ENCODE measurements around the gene GRWD1. TPM values are rescaled to one million over a fixed set of nuclear protein-coding genes. Genes with fewer than 3 reads are reported as not detected.

Gene GRWD1
- 28.2 and 38.0 TPM in 2 replicates for total RNA-seq (2014; rRNA removed; shearing (Covaris generic))

DNA sequence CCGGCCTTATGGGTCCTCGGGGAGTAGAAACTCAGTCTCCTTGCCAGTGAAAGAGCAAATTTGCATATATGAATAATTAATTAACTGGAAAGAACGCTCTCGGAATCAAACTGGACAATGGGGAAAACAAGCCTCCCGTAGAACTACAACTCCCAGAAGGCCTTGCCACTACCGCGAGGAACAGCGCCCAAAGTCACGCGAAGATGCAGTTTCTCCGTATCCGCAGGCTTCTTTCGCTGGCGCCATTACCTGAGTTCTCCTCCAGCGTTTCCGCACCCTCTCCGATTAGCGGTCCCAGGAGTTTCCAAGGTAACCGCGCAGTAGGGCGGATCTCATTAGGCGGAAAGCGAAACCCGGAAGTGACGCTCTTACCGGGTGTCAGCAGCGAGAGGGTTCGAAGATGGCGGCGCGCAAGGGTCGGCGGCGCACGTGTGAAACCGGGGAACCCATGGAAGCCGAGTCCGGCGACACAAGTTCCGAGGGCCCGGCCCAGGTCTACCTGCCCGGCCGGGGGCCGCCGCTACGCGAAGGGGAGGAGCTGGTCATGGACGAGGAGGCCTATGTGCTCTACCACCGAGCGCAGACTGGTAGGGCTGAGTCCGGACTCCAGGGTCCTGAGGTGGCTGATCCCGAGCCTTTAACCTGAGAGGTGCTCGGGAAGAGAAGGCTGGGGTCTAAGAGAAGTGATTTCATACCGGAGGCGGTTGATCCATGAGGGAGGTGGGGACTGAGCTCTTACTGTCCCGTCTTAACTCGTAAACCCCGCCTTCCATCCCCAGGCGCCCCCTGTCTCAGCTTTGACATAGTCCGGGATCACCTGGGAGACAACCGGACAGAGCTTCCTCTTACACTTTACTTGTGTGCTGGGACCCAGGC, at the start of gene GRWD1:
Gene GRWD1, plus strand, starts transcription at position 378 of the 876 bp plus-strand sequence. Its CDS starts 23 bp downstream, at position 401.
- DNase-seq (ENCODE audit: low read depth) = peak; percentile 95

DNA sequence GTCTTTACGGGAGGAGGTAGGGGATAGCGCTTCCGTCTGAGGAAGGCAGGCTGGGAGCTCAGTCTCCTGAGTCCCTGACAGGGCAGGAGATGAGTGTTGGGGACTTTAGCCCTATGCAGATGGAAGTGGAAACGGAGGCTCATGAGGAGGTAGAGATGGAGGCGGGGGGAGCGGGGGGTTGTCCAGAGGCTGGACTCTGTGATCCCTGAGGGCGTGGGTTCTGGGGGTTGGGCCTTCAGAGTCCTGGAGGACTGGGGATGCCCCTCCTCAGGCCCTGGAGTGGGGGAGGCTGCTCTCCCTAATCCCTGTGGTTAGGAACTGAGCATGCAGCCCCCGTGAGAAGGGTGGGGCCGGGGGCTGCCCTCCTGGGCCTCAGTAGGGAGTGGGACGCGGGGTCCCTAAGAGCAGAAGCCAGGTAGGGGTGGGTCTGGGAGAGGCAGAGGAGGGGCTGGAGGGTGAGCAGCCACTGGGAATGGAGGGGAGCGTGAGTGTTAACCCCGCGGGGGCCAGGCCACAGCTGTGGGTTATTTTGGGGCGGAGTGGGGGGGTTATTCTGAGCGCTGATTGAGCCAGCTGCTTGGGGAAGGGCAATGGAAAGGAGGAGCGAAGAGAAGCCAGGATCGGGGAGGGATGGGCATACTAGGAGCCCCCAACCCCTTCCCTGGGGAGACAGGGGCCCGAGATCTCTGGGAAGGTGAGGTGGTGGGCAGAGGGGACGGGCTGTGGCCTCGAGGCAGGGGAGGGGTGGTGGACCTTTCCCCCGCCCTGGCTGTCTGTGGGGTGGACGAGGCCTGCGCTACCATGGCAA, 49.6 kb upstream of the GRWD1 start:
- no peak for DNase-seq (ENCODE audit: low read depth)

DNA sequence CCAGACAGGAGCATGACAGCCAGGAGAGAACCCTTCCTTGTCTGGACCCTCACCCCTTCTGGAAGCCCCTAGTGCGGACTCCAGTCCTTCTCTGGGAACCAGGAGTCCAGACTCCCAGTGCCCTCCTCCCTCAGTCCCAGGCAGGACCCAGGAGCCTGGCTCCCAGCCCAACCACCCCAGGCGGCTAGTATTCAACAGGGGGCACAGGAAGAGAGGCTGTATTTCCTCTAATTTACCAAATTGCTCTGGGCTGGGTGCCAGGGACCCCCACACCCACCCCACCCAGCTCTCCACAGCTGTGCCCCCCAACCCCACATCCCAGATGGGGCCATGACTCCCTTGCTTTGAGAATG, 49.0 kb upstream of the GRWD1 start:
- no peak for DNase-seq (ENCODE audit: low read depth)

DNA sequence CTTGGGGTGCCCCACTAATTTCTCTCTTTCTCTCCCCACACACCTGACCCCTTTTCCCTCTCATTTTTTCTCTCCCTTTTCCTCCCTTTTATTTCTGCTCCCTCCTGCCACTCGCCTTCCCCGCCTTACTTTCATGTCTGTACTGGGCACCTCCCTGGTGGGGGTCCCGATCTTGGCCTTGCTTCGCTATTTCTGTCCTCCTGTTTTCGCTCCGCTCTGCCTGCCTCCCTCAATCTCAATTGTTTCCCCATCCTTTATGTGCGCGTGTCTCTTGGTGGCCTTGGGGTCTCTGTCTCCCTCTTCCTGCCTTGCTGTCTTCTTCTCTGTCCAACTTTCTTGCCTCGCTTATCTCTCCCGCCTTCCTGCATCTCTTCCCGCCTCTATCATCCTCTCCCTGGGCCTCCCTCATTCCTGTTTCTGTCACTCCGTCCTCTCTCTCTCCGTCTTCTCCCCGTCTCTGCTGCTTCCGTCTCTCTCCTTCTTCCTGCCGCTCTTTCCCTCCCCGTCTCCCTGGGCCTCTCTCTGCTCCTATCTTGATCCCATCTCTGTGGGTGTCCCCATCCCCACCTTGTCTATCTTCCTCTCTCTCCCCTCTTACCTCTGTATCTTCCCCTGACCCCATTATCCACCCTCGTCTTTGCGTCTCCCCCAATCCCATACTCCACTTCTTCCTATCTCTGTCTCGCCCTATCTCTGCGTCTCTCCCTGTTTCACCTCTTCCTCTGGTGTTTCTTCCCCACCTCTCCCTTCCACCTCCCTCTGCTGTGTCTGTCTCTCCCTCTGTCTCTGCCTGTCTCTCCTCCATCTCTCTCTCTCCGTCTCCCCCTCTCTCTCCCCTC, 48.3 kb upstream of the GRWD1 start:
- no peak for DNase-seq (ENCODE audit: low read depth)

DNA sequence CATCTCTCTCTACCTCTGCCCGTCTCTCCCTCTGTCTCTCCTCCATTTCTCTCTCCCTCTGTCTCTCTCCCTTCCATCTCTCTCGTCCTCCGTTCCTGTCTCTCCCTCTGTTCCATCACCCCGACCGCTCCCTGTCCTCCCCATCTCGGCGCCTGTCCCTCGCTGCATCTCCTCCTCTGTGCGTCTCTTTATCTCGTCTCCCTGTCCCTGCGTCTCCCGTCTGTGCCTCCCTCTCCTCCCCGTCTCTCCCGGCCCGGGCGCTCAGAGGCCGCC, 47.7 kb upstream of the GRWD1 start:
- DNase-seq (ENCODE audit: low read depth) = peak; percentile 24

DNA sequence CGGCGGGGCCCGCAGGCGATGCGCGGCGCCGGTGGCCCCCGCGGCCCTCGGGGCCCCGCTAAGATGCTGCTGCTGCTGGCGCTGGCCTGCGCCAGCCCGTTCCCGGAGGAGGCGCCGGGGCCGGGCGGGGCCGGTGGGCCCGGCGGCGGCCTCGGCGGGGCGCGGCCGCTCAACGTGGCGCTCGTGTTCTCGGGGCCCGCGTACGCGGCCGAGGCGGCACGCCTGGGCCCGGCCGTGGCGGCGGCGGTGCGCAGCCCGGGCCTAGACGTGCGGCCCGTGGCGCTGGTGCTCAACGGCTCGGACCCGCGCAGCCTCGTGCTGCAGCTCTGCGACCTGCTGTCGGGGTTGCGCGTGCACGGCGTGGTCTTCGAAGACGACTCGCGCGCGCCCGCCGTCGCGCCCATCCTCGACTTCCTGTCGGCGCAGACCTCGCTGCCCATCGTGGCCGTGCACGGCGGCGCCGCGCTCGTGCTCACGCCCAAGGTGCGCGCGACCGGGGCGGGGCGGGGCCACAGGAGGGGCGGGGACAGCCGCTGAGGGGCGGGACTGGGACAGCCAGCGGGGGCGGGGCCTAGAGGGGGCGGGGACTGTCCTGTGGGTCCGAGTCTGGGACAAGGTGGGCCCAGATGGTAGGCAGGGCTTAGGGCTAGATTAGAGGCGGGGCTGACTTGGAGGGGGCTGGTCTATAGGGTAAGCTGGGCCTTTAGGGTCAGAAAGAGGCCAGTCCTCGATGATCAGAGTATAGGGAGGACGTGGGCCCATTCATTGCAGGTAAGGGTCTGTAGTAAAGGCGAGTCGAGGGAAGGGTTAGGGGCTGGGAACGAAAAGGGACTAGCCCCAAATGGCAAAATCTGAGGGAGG, 47.2 kb upstream of the GRWD1 start:
- DNase-seq (ENCODE audit: low read depth) = peak; percentile 85

DNA sequence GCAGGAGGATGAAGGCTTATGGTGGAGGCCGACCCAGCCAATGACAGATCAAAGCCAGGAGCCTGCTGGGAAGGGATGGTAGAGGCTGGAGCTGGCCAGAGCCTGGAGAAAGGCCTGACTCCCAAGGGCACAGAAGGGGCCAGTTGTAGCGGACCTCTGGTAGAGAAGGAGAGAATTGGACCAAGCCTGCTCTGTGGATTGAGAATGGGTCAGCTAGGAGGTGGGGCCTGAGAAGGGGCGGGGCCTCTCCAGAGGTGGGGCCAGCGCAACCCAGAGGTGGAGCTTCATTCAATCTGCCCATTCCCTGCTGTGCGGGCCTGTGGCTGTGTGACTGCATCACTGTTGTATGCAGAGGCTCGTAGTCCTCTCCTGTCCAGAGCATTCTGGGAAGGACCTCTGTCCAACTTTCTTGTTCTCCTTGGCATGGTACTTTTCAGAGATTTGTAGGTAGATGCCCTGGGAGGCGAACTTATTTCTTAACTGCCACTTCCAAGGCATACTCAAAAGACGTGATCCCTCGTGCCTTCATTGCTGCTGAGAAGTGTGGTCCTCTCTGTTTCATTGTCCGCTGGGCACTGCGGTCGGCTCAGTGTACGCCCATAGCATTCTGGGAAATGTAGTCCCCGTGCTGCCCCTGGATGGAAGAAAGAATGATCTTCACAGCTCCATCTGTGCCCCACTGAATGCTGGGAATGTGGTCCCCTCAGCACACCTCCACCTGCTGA, 45.6 kb upstream of the GRWD1 start:
- peak; percentile 89 for DNase-seq (ENCODE audit: low read depth)

DNA sequence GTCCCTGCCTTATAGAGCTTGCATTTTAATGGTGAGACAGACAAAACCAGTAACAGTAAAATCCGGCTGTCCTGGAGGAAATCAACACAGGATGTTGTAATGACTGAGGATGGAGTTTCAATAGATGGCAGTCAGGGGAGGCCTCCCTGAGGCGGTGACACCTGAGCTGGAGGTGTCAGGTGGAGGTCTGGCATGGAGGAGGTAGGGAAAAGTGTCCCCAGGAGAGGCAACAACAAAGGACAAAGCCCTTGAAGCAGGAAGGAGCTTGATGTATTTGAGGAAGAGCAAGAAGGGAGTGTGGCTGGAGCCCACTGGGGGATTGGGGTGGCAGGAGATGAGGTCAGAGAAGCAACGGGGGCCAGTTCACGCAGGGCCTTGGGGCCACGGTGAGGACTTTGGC, 44.5 kb upstream of the GRWD1 start:
- DNase-seq (ENCODE audit: low read depth) = no peak

DNA sequence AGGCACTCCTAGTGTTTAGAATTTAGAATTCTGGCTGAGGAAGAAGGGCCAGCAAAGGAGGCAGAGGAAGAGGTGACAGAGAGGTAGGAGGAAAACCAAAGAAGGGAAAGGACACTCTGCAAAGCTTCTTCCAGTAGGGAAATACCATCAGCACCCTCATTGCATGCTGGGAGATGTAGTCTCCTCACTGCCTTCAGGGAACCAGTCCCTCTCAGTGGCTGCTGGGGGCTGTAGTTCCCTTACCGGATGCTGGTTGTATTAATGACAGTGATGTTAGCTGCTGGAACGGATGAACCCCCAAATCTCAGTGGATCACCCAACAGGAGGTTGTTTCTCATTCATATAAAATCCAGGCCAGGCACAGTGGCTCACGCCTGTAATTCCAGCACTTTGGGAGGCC, 42.2 kb upstream of the GRWD1 start:
- peak; percentile 77 for DNase-seq (ENCODE audit: low read depth)

DNA sequence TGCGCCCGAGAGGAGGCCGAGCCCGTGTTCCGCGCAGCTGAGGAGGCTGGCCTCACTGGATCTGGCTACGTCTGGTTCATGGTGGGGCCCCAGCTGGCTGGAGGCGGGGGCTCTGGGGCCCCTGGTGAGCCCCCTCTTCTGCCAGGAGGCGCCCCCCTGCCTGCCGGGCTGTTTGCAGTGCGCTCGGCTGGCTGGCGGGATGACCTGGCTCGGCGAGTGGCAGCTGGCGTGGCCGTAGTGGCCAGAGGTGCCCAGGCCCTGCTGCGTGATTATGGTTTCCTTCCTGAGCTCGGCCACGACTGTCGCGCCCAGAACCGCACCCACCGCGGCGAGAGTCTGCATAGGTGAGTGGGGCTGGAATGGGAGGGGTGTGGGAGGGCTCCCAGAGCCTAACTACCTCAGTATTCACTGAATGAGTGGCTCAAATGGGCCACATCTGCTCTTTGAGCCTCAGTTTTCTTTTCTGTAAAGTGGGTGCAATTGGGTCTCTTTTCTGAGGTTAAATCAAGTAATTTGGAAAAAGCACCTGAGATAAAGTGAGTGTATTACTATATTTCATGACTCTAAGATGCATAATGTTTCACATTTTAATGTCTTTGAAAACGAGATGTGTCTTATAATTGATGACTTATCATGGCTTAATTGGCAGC, 40.6 kb upstream of the GRWD1 start:
- DNase-seq (ENCODE audit: low read depth) = no peak

DNA sequence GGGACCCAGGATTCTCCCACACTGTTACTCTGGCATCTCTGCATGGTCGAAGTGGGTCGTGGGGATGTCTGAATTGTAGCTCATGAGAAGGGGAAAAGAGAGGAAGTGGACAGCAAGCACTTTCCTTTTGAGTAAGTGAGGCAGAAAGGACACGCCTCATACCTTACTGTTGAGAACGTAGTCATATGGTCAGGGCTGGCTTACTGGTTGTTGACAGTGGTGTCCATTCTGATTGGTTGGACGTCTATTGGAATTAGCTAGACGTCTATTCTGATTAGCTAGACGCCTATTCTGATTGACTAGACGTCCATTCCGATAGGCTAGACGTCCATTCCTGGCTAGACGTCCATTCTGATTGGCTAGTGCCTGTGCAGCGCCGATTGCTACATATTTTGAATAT, 39.9 kb upstream of the GRWD1 start:
- no peak for DNase-seq (ENCODE audit: low read depth)

DNA sequence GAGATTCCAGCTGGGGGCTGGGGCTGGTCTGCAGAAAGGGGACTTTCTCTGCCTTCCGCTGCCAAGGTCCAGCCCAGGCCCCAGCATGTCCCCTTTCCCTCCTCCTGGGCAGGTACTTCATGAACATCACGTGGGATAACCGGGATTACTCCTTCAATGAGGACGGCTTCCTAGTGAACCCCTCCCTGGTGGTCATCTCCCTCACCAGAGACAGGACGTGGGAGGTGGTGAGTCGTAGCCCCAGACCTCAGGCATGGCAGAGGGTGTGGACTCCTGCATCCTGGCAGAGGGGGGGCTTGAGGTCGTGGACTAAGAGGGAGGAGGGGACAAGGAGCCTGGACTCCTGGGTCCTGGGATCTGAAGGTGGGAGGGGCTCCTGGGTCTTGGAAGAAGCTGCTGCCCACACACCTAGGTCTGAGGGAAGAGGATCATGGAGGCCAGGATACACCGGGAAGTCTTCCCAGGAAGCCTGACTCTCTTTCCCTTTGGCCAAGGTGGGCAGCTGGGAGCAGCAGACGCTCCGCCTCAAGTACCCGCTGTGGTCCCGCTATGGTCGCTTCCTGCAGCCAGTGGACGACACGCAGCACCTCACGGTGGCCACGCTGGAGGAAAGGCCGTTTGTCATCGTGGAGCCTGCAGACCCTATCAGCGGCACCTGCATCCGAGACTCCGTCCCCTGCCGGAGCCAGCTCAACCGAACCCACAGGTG, 31.8 kb upstream of the GRWD1 start:
- DNase-seq (ENCODE audit: low read depth) = no peak

DNA sequence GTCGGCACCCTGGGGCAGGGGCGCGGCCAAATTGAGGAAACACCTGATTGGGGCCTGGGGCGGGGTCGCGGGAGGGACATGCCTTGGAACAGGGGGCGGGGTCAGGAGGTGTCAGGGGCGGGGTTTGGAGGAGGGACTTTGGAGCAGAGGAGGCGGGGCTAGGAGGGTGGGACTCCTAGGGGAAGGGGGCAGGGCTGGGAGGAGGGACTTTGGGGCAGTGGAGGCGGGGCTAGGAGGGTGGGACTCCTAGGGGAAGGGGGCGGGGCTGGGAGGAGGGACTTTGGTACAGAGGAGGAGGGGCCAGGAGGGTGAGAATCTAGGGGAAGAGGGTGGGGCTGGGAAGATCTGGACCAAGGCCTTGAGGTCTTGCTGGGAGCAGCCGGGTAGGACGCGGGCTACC, 30.4 kb upstream of the GRWD1 start:
- DNase-seq (ENCODE audit: low read depth) = peak; percentile 78

DNA sequence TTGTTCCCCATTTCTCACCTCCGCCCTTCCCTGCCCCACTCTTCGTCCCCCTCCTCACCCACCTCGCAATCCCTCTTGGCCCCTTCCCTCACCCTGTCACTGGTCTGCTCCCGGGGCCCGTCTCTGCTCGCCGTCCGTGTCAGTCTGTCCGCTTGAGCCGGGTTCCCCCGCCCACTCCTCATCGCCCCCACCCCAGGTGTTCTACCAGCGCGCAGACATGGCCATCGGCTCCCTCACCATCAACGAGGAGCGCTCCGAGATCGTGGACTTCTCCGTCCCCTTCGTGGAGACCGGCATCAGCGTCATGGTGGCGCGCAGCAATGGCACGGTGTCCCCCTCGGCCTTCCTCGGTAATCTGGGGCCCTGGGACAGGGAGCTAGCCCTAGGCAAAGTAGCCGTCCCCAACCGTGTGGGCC, 30.0 kb upstream of the GRWD1 start:
- DNase-seq (ENCODE audit: low read depth) = no peak

DNA sequence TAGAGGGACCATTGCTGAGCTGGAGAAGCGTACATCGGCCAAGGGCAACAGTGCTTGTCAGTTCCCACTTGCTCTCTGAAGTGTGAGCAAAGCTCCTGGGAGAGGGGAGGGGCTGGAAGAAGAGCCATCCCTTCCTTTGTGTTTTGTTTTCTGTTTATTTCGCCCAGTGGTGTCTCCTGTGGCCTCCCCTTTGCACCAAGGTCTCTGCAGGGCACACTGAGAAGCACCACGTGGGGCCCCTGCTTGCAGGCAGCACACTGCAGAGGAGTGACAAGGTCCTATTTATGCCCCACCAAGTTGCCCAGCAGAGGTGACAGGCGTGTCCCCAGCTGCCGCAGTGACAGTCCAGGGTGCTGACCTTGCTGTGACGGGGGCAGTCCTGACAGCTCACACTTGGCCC, 28.4 kb upstream of the GRWD1 start:
- no peak for DNase-seq (ENCODE audit: low read depth)

DNA sequence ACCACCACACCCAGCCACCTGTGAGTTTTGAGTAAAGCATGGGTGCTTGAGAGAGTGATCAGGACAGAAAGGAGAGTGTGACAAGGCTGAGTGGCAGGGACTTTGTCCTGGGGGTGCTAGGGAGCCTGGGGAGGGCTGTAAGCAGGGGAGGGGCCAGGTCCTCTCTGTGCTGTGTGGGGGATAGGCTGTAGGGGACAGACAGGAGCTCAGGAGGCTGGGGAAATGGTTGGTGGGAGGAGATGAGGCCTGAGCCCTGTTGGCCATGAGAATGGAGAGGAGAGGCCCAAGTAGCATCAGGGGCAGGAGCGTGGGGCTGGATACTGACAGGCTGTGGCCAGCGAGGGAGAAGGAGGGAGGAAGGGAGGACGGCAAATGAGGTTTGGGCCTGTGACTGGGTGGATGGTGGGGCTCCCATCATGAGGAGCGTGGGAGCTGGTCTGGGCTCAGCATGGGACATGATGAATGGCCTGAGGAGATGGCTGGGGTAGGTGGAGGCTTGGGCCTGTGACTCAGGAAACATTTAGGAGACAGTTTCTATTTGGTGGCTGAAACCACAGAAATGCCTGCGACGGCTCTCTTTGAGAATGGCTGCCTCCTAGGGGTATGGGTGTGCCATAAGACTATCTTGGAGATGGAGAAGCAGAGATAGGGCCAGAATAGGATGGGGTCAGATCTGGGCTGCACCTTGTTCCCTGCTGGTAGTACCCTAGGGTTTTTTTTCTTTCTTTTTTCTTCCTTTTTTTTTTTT, 27.3 kb upstream of the GRWD1 start:
- peak; percentile 89 for DNase-seq (ENCODE audit: low read depth)

DNA sequence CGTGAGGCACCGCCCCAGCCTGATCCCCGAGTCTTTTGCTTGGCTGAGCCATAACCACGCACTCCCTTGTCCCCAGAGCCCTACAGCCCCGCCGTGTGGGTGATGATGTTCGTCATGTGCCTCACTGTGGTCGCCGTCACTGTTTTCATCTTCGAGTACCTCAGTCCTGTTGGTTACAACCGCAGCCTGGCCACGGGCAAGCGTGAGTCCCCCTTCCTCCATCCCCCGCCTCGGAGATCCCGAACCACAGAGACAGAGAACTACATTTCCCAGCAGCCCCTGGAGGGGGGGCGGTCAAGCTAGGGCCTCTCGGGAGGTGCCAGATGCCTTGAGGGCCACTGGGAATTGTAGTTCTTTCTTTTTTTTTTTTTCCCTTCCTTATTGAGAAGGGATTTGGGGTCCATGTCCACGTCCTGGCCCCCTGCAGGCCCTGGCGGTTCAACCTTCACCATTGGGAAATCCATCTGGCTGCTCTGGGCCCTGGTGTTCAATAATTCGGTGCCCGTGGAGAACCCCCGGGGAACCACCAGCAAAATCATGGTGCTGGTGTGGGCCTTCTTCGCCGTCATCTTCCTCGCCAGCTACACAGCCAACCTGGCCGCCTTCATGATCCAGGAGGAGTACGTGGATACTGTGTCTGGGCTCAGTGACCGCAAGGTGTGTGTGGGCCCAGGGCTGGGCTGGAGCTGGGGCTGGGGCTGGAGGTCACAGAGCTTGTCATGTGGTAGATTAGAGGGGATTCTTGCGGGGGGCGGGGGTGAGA, 26.4 kb upstream of the GRWD1 start:
- DNase-seq (ENCODE audit: low read depth) = peak; percentile 92

DNA sequence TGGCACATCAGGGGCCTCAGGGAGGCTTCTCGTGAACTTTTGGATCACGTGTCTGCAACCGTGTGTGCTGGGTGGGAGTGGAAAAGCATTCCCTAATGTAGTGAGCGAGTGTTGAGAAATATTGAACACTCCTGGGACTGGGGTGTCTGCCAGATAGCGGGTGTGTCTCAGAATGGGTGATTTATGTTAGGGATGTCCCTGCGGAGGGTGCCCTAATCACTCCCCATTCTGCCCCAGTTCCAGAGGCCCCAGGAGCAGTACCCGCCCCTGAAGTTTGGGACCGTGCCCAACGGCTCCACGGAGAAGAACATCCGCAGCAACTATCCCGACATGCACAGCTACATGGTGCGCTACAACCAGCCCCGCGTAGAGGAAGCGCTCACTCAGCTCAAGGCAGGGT, 24.2 kb upstream of the GRWD1 start:
- DNase-seq (ENCODE audit: low read depth) = no peak

Data from RPMI7951 (cell line).